C4-2B (cell line): ENCODE results near the gene ATG2B.

ENCODE experiments used
- CTCF ChIP-seq: fragments of 450-650 bp; conservative IDR thresholded peaks from 2 replicates; pipeline ENCODE4 v1.5.1; 2017; ENCODE audit warnings: mild to moderate bottlenecking
- ZFX ChIP-seq: fragments of 450-650 bp; IDR thresholded peaks from 2 replicates; pipeline ENCODE4 v1.6.1; 2017

- TF ChIP-seq CTCF (no peak), ZFX (no peak)
Observed at GRCh38 chr14:96231056-96231455, 132.1 kb downstream of the ATG2B start.
